Effector CD8-positive, alpha-beta T cell (primary cell): ENCODE results near the gene SAMD7.

Experiments
- DNase-seq: peaks from one replicate; lab custom pipeline; 2025; lab: John Stamatoyannopoulos, UW

SAMD7 gene

DNA sequence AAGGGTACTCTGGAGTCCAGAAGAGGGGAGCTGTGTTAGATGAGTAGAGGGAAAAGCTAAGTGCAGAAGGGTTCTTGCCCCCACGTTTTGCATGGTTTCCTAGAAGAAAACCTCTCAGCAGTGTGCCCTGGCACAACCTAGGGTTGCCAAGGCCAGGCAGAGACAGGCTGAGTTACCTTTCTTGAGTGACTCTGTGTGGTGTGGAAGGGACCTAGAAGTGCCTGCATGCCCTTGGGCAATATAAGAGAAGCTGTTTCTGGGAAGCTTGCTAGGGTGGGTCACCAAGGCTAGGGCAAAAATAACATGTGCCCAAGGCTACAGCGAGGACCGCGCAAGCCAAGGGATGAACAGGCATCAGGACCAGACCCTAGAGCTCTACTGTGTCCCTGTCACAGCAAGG lies 3.4 kb upstream of the SAMD7 start:
- DNase-seq, result no peak

DNA sequence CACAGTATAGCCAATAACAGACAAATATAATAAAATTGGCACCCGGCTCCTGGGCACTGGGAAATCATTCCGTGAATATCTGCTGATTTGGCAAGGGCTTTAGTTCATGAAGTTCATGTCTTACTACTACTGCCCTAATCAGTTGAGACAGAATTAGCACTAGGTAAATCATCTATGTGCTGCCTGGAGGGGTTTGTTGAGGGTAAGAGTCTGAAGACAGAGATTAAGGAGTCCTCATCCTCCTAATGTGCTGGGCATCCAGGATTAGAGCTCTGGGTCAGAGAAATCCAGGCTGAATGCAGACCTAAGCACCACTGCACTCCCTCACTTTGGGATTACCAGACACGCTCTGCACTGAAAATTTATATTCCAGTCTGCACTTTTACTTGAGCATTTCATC lies 2.0 kb downstream of the SAMD7 start:
- DNase-seq, result no peak

- DNase-seq, result no peak
These were observed 2.9 kb downstream of the SAMD7 start for GRCh38 chr3:169914321-169914720.

DNA sequence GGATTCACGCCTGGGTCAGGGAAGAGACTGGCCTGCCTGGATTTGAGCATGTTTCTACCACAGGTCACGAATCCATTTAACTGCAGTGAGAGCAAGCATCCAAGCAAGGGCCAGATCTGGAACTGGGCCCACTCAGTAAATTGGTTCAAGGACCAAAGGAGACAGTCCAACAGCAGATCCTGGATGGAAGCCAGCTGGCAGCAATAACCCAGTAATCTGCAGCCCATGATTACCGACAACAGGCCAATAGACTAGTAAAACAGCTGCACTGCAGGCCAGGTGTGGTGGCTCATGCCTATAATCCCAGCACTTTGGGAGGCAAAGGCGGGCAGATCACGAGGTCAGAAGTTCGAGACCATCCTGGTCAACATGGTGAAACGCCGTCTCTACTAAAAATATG lies 11.8 kb downstream of the SAMD7 start:
- no peak for DNase-seq

DNA sequence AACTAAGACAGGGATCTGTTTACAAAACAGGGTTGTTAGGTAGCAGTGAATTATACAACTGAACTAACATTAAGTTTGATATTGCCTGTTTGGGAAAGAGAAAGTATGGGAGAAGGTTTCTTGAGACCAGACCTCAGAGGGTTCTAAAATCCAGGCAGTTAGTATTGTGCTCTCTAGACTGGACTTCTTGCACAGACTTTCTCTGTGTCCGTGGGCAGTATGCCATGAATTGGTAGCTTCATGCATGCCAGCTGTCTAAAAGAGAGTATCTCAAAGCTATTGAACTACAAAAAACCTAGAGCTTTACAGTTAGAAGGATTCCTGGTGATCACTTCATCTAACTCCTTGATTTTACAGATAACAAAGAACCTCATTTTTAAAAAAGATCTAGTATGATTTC lies 12.5 kb downstream of the SAMD7 start:
- no peak for DNase-seq

- DNase-seq, result no peak
These were observed 18.6 kb downstream of the SAMD7 start for GRCh38 chr3:169929830-169930519.

GRCh38 chr3:169930843-169931242 lies 19.5 kb downstream of the SAMD7 start:
- no peak for DNase-seq

GRCh38 chr3:169931747-169932520 lies 20.6 kb downstream of the SAMD7 start:
- DNase-seq, result no peak

DNA sequence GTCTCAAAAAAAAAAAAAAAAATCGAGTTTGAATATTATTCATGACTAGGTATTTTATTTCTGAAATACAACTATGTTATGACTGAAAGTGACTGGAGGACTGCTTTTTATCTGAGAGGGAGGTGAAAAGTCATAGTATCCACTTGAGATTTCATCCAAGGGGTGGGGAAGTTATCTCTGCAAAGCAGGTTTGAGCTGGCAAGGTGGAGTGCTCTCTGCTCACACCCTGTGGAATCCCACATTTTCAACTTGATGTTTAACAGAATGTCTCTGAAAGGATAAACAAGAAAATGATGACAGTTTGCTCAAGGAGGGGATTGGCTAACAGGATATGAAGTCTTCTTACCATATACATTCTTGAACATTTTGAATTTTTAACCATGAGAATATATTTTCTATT lies 27.9 kb downstream of the SAMD7 start:
- DNase-seq, result no peak

GRCh38 chr3:169939751-169940150 lies 28.4 kb downstream of the SAMD7 start:
- DNase-seq, result no peak

DNA sequence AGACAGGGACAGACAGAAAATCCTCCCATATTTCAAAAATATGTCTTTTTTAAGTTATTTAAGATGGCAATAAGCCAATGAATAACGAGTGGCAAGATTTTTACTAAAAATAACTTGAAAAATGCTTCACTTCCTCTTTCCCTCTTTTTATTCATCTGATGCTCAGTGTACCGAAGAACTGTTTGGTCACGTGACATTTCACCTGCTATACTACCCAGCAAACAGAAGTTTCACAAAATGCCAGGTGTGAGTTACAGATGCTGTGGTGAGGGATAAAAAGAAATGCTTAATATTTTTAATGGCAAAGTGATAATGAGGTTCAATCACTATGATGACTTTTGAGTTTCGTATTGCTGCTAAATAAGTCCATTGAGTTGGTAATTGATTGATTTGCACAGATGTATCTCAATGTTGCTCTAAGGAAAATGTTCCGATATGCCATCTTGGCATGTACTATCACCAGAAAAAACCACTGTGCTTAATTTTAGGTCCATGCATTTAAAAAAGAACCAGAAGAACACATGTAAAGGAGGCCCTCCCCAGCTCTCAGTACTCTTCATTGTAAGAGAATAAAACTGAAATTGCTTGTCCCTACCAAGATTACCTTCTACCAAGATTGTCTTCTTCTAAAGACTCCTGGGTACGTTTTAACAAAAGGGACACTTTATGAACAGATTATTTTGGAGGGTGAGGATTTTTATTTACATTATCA lies 29.3 kb downstream of the SAMD7 start:
- no peak for DNase-seq

DNA sequence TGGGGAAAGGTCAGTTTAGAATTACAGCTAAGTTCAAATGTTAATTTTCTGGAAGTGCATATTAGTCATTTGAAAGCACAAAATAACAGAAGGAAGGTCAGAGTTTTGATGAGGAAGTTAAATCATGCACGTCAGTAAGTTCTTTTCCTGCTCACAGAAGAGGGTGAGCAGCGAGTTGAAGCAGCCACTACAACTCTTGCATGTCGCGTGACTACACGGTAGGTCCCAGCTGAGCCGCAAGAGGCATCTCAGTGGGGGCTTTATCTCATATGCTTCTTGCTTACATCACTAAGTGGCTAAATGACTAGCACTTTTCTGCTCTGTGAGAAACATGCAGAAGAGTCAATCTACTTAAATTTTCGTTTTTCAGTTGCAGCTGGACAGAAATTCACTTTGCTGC lies 33.9 kb downstream of the SAMD7 start:
- DNase-seq, result no peak

DNA sequence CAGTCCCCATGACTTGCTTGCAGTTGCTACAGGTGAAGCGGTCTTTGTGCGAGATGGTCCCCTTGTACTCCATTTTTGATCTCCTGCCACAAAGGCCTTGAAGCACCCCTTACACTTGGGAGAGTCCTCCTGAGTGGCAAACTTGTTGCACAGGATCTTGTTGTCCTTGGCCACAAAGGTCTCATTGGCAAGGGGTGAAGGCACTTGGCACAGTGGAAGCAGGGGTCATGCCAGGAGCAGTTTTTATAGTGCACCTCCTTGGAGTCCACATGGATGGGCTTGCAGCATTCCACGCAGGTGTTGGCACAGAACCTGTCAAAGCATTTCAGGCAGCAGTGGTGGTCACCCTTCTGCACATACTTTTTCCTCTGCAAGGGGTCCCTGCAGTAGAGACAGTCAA lies 35.0 kb downstream of the SAMD7 start:
- no peak for DNase-seq

DNA sequence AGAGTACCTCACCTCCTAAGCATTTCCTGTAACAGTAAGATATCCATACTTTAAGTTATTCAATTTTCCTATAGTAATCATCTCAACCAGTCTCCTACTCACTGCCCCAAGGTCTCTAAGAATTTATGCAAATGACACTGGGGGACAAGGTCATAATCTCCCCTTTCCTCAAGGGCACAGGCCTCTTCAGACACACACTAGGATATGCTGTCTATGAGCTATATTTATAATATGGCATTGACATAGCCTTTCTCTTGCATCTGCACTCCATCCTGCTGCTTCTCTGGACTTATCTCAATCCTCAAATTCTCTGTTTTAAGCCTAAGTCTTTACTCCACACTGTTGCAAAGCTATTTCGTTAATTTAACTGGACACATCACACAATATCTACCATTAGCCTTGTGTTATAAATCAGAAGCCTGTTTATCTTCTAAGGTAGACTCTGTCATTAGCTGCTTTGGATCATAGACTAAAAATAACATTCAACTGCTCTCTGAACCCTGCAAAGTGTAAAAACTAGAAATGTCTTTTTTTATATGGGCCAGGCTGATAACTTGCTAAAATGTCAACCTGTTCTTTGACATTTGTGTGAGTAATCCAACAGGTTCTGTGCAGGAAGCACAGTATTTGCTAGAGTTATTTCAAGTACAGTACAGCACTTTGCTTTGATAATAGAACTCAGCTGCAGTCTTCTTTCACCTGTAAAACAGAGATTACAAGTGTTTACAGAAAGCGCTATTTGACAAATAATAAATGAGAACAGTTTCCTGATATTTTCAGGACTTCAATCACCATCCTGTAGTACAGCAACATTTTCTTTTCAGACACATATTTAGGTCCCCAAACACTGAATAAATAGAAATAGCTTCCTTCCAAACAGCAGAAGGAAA lies 37.4 kb downstream of the SAMD7 start:
- DNase-seq, result no peak

GRCh38 chr3:169952045-169952444 lies 40.7 kb downstream of the SAMD7 start:
- DNase-seq, result no peak

- DNase-seq, result no peak
These were observed 42.2 kb downstream of the SAMD7 start for GRCh38 chr3:169953462-169954141.

DNA sequence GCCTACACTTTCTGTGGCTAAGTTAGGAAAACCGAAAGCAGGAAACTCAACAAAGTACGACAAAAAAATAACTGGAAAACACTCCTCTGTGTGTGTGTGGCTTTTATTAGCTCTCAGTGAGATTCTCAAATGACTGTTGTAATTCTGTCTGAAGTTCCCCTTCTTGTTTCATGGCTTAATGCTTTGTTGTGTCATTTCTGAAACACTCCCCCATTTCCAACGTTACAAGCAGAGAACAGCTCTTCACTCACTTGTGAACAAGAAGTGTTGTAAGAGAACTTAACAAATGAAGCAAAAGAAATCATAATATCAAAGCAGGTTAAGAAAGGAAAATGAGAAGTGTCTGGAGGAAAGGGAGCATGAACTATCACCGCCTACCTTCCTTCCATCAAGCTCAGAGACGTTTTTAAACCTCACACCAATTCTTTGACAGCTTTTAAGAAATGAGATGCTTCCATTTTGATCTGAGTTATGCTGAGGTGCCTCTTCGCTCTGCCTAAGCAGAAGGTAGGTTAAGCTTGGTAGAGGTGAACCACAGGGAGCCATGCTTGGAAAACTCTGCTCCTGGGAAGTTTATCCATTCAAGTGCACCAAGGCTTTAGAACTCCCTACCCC lies 42.9 kb downstream of the SAMD7 start:
- no peak for DNase-seq

DNA sequence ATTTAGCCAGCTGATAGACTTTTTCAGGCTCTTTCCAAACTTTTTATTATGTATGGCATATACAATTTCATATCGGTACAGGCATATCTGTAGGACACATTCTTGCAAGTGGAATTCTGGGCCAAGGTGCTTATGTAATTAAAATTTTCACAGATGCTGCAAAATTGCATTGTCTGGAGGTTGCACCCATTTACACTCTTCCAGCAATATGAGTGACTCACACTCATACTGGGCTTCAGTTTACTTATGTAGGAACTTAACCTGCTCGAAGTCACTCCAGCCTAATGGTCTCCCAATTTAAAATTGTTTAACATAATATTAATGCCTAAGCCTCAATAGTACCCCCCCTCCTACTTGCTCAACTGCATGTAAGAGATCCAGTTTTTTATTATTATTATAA lies 44.0 kb downstream of the SAMD7 start:
- DNase-seq, result no peak

DNA sequence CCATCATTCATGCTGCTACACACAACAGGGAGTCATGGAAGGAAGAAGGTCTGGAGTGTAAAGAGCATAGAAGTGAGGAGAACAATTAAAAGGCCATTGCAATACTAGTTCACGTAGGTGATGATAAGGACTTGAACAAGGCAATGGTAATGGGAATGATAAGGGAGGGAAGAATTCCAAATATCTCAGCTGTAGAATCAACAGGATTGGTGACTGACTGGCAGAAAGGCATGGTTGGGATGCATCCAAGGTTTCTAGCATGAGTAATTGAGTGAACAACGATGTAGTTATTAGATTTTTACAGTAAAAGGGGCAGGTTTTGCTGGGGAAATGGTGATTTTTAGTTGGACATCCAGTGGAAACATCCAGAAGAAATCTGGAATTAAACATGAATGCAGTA lies 52.8 kb downstream of the SAMD7 start:
- no peak for DNase-seq

DNA sequence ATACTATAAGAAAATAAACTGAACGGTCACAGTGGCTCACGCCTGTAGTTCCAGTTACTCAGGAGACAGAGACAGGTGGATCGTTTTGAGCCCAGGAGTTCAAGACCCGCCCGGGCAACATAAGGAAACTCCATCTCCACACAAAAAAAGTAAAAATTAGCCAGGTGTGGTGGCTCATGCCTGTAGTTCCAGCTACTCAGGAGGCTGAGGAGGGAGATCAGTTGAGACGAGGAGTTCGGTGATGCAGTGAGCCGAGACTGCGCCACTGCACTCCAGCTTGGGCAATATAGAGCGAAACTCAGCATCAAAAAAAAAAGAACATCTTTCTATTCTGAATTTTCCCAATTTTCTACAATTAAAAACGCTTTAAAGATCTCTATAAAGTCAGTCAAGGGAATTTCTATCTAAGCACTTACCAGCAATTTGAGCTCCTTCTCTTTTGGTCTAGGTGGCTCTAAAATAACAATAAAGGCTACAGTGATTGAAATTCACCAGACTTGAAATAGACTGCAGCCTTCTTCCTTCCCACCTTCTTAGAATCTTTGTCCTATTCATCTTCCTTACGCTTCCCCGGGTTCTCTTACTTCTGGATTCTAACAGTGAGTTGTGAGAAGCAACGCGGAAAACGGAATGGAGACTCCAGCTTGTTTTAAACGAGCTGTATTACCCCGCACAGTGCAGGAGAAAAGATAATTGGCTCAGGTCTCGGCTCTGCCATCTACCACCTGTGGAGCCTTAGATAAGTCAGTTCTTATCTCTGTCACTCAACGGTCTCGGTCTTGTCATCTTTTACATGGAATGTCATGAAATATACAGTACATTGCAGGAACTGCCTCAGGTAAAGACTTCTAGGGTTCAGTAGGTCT lies 54.4 kb downstream of the SAMD7 start:
- no peak for DNase-seq
